Ovary (tissue), 9 donors: ENCODE measurements around the gene CCDC120. TPM values are rescaled to one million over a fixed set of nuclear protein-coding genes. Genes with fewer than 3 reads are reported as not detected.

Experiments used
- DNase-seq, 5 donors: peaks; one replicate each; pipeline ENCODE4 v3.0.0-alpha.2; 2019 to 2020
- H3K27ac ChIP-seq, 2 donors: fragments of 200-600 bp; one replicate each; pipeline versions ENCODE4 v1.5.1 to v1.8.0; 2019 to 2022
- H3K27me3 ChIP-seq: fragments of 200-600 bp; one replicate; pipeline ENCODE4 v1.8.0; 2022
- H3K36me3 ChIP-seq: fragments of 200-600 bp; sonication (generic); one replicate; pipeline ENCODE4 v1.5.1; 2019
- H3K4me1 ChIP-seq: one replicate; pipeline ENCODE4 v1.8.1; 2013; ENCODE audit warnings: mild to moderate bottlenecking, moderate library complexity; ENCODE audit not compliant: insufficient read depth
- H3K4me3 ChIP-seq: fragments of 200-600 bp; sonication (generic); one replicate; pipeline ENCODE4 v1.5.1; 2017
- H3K9me3 ChIP-seq, 2 donors: fragments of 200-600 bp in 1 of 2; sonication (generic) in 1 of 2; one replicate each; pipeline versions ENCODE4 v1.5.1 to v1.8.1; 2013 to 2019; ENCODE audit warnings: mild to moderate bottlenecking in 1 of 2, moderate library complexity in 1 of 2
- CTCF ChIP-seq, 3 donors: fragments of 450-650 bp in 2 of 3; fragments of 200-600 bp in 1 of 3; IDR thresholded peaks; one replicate each; pipeline versions ENCODE4 v1.5.1 to v1.8.0; 2016 to 2022; ENCODE audit warnings: antibody characterized with exemption in 3 of 3, mild to moderate bottlenecking in 1 of 3
- EP300 ChIP-seq: sonication (generic); formaldehyde crosslinking; IDR thresholded peaks from one replicate; pipeline ENCODE4 v1.6.1; 2017; ENCODE audit warnings: antibody characterized with exemption
- POLR2A ChIP-seq: fragments of 450-650 bp; IDR thresholded peaks from one replicate; pipeline ENCODE4 v1.6.1; 2017; ENCODE audit warnings: antibody characterized with exemption, mild to moderate bottlenecking, moderate library complexity
- WGBS, 3 donors: extraction: QIAGEN DNeasy Blood & Tissue Kit in 1 of 3; methylation state at CpG; one replicate each; pipeline versions ENCODE4 v1.1.5 to v1.1.7; 2013 to 2017; 5-methylcytosine and 5-hydroxymethylcytosine counted together
- intact Hi-C, 4 donors: fragments of 100-400 bp; cut with DNase I; formaldehyde crosslinking; loops; one replicate each; pipeline versions ENCODE4 v1.11.0 to v1.15.1; 2022 to 2023
- polyA plus RNA-seq, 2 donors: library from polyadenylated mRNA; stranded (reverse); fragments of 200-250 nt in 1 of 2; fragments of 350-450 nt in 1 of 2; fragmentation: Illumina TruSeq in 1 of 2; extraction: RNeasy Lipid Tissue Mini Kit (QIAGEN cat#74804) in 1 of 2; gene quantifications; one replicate each; pipeline ENCODE4 v1.2.3, GENCODE V29; 2013 to 2014
- total RNA-seq, 7 donors: library from RNA; depleted of rRNA in 2 of 7; stranded (reverse); fragments of >200 nt in 2 of 7; fragmentation: NEBNext Ultra II Directional in 3 of 7; extraction: Animal tissue kit (Norgen Biotek cat#: 25700) in 3 of 7; gene quantifications; one replicate each; pipeline versions ENCODE4 v1.1.0 to v1.2.4, GENCODE V29; 2016 to 2023
- donor health status: DM: no; HTN: no; CAD: no; lungs with moderate emphysema.
- donor health status: DM: no; HTN: no; CAD: no.
- donor health status: Bipolar disorder and iron deficiency.
- donor health status: DM: yes; HTN: yes; CAD: no.
- donor health status: DM: no; HTN: no; CAD: no.
- donor health status: DM: yes; HTN: yes; CAD: no.

The CCDC120 gene
- total and polyA plus RNA-seq, 9 donors, result 3.3 to 11.2 (median 9.1) TPM

- Histone ChIP-seq H3K27me3 (no peaks in the 10 kb centered on the region), H3K4me1 (no peaks in the 10 kb centered on the region), H3K27ac (peak within 1 kb of the TSS in 1 of 2 donors; percentile 60), H3K36me3 (no peaks in the 10 kb centered on the region), H3K4me3 (peak within 1 kb of the TSS; percentile 49), H3K9me3 (no peaks in the 10 kb centered on the region)
- 31 to 49% (median 36%) methylated on average over 61 of the region's 61 CpGs for WGBS, 3 donors
- peak; percentile 89 to 94 (median 91) for DNase-seq
- TF ChIP-seq POLR2A (no peak), CTCF (IDR thresholded peaks at IDR 0.05) (peak in 2 of 3 donors; percentile 9 to 15)
- intact Hi-C loops, result no loop called here
Observed at GRCh38 chrX:49073601-49074575, 15.1 kb downstream of the CCDC120 start, which contains the start of gene PRAF2. Gene PRAF2, minus strand, starts transcription at chrX:49074002. Its CDS starts 15 bp downstream, at chrX:49073987.

- Histone ChIP-seq H3K9me3 (no peaks in the 10 kb centered on the region), H3K27ac (no peak overlapping the region), H3K27me3 (no peaks in the 10 kb centered on the region), H3K4me3 (no peak overlapping the region), H3K4me1 (no peaks in the 10 kb centered on the region), H3K36me3 (no peaks in the 10 kb centered on the region)
- WGBS, 3 donors, result 84 to 87% (median 85%) methylated on average over 13 of the region's 13 CpGs
- intact Hi-C loops, result no loop called here
- no peak for TF ChIP-seq POLR2A
- TF ChIP-seq EP300, result no peak
- TF ChIP-seq CTCF (IDR thresholded peaks at IDR 0.05), result no peak
- DNase-seq, result no peak
Observed at GRCh38 chrX:49075347-49075746, 16.5 kb downstream of the CCDC120 start.

- no peak for TF ChIP-seq EP300
- no peak for TF ChIP-seq CTCF (IDR thresholded peaks at IDR 0.05)
- no peak for TF ChIP-seq POLR2A
- WGBS, 3 donors, result 65 to 75% (median 69%) methylated on average over 5 of the region's 5 CpGs
- no peak for DNase-seq
- Histone ChIP-seq H3K9me3 (no peaks in the 10 kb centered on the region), H3K36me3 (no peaks in the 10 kb centered on the region), H3K27ac (no peak overlapping the region), H3K4me1 (no peaks in the 10 kb centered on the region), H3K4me3 (no peak overlapping the region), H3K27me3 (no peaks in the 10 kb centered on the region)
- intact Hi-C loops, result no loop called here
Observed at GRCh38 chrX:49077941-49078340, 19.1 kb downstream of the CCDC120 start.

GRCh38 chrX:49079489-49080428 lies 21.0 kb downstream of the CCDC120 start, which contains the start of gene WDR45:
Gene WDR45, minus strand, starts transcription at chrX:49079887. Its CDS starts 1,792 bp downstream, at chrX:49078095.
- Histone ChIP-seq H3K27me3 (no peaks in the 10 kb centered on the region), H3K4me1 (no peaks in the 10 kb centered on the region), H3K9me3 (no peaks in the 10 kb centered on the region), H3K27ac (peak within 1 kb of the TSS; percentile 87 to 92), H3K4me3 (peak within 1 kb of the TSS; percentile 58), H3K36me3 (no peaks in the 10 kb centered on the region)
- DNase-seq, result peak; percentile 76 to 83 (median 81)
- intact Hi-C loops, result no loop called here
- peak in 1 of 3 donors; percentile 11 for TF ChIP-seq CTCF (IDR thresholded peaks at IDR 0.05)
- no peak for TF ChIP-seq EP300
- TF ChIP-seq POLR2A, result peak; percentile 77
- 30 to 48% (median 30%) methylated on average over 55 of the region's 55 CpGs for WGBS, 3 donors
